ENCODE measurements around the gene IL13RA2. TPM values are rescaled to one million over a fixed set of nuclear protein-coding genes. Genes with fewer than 3 reads are reported as not detected.

IL13RA2 gene
- total RNA-seq, 2 donors from 2014 or later = 3.4 to 5.2 TPM

- Histone ChIP-seq H3K4me3 (no peak overlapping the region), H3K27ac (no peak overlapping the region), H3K27me3 (replicated peaks; ENCODE audit: insufficient read depth) (no peaks in the 10 kb centered on the region), H3K36me3 (no peaks in the 10 kb centered on the region), H3K4me1 (replicated peaks) (no peaks in the 10 kb centered on the region), H3K9me3 (no peaks in the 10 kb centered on the region)
- no peak for TF ChIP-seq POLR2AphosphoS5 (IDR thresholded peaks at IDR 0.05)
- TF ChIP-seq POLR2A (IDR thresholded peaks at IDR 0.05) = no peak
- TF ChIP-seq CTCF (IDR thresholded peaks at IDR 0.05) = no peak
- intact Hi-C loops (cut with DNase I) = no loop called here
- 88% methylated on average over 3 of the region's 3 CpGs for WGBS
- DNase-seq (ENCODE audit: low spot score) = no peak
Measured at GRCh38 chrX:115023811-115024210, 6.4 kb upstream of the IL13RA2 start.

GRCh38 chrX:115023139-115023538 lies 5.7 kb upstream of the IL13RA2 start:
- Histone ChIP-seq H3K4me1 (replicated peaks) (no peaks in the 10 kb centered on the region), H3K27me3 (replicated peaks; ENCODE audit: insufficient read depth) (no peaks in the 10 kb centered on the region), H3K27ac (no peak overlapping the region), H3K36me3 (no peaks in the 10 kb centered on the region), H3K4me3 (no peak overlapping the region), H3K9me3 (no peaks in the 10 kb centered on the region)
- intact Hi-C loops (cut with DNase I) = no loop called here
- WGBS = 25% methylated on average over 2 of the region's 2 CpGs
- DNase-seq (ENCODE audit: low spot score) = peak; percentile 5
- TF ChIP-seq POLR2AphosphoS5 (IDR thresholded peaks at IDR 0.05) (peak; percentile 37), CTCF (IDR thresholded peaks at IDR 0.05) (no peak), POLR2A (IDR thresholded peaks at IDR 0.05) (no peak)

GRCh38 chrX:115021121-115021520 lies 3.7 kb upstream of the IL13RA2 start:
- H3K4me3 ChIP-seq = no peak overlapping the region
- no peak overlapping the region for H3K27ac ChIP-seq
- no peaks in the 10 kb centered on the region for H3K4me1 ChIP-seq (replicated peaks)
- H3K27me3 ChIP-seq (replicated peaks; ENCODE audit: insufficient read depth) = no peaks in the 10 kb centered on the region
- intact Hi-C loops (cut with DNase I) = no loop called here
- no peaks in the 10 kb centered on the region for H3K36me3 ChIP-seq
- H3K9me3 ChIP-seq = no peaks in the 10 kb centered on the region
- WGBS = 69% methylated on average over 5 of the region's 5 CpGs
- no peak for TF ChIP-seq CTCF (IDR thresholded peaks at IDR 0.05)
- TF ChIP-seq POLR2AphosphoS5 (IDR thresholded peaks at IDR 0.05) = no peak
- no peak for TF ChIP-seq POLR2A (IDR thresholded peaks at IDR 0.05)
- no peak for DNase-seq (ENCODE audit: low spot score)

GRCh38 chrX:115018944-115019343 lies 1.5 kb upstream of the IL13RA2 start:
- H3K36me3 ChIP-seq = no peaks in the 10 kb centered on the region
- no peak for DNase-seq (ENCODE audit: low spot score)
- intact Hi-C loops (cut with DNase I) = no loop called here
- no peaks in the 10 kb centered on the region for H3K4me1 ChIP-seq (replicated peaks)
- H3K27me3 ChIP-seq (replicated peaks; ENCODE audit: insufficient read depth) = no peaks in the 10 kb centered on the region
- H3K4me3 ChIP-seq = no peak overlapping the region
- H3K27ac ChIP-seq = no peak overlapping the region
- 88% methylated on average over 2 of the region's 2 CpGs for WGBS
- H3K9me3 ChIP-seq = no peaks in the 10 kb centered on the region
- no peak for TF ChIP-seq POLR2A (IDR thresholded peaks at IDR 0.05)
- TF ChIP-seq CTCF (IDR thresholded peaks at IDR 0.05) = no peak
- no peak for TF ChIP-seq POLR2AphosphoS5 (IDR thresholded peaks at IDR 0.05)

- no peaks in the 10 kb centered on the region for H3K4me1 ChIP-seq (replicated peaks)
- intact Hi-C loops (cut with DNase I) = no loop called here
- TF ChIP-seq CTCF (IDR thresholded peaks at IDR 0.05) = peak in 1 of 4 experiments; percentile 15
- TF ChIP-seq POLR2A (IDR thresholded peaks at IDR 0.05) = no peak
- H3K27me3 ChIP-seq (replicated peaks; ENCODE audit: insufficient read depth) = no peaks in the 10 kb centered on the region
- 71% methylated on average over 6 of the region's 6 CpGs for WGBS
- no peak overlapping the region for H3K4me3 ChIP-seq
- no peak for DNase-seq (ENCODE audit: low spot score)
- no peak overlapping the region for H3K27ac ChIP-seq
- no peaks in the 10 kb centered on the region for H3K9me3 ChIP-seq
- H3K36me3 ChIP-seq = no peaks in the 10 kb centered on the region
Measured at GRCh38 chrX:115018040-115018647, 728 bp upstream of the IL13RA2 start.

Measured in prostate gland (tissue), 2 donors.